Kidney (tissue), 14 donors: Measurements from ENCODE around the gene NFYA. TPM values are rescaled to one million over a fixed set of nuclear protein-coding genes. Genes with fewer than 3 reads are reported as not detected.

Source experiments
- DNase-seq, 5 donors: peaks; one replicate each; pipeline ENCODE4 v3.0.0-alpha.2; 2013 to 2020
- FAIRE-seq: peaks from 2 replicates; lab custom pipeline; 2012; peaks lifted over from hg19 to GRCh38; lab: Jason Lieb, UNC
- H3K27ac ChIP-seq, 2 donors: one replicate each; pipeline ENCODE4 v1.7.0; 2013; ENCODE audit warnings: low read depth in 2 of 2, low read length in 2 of 2, inconsistent platforms in 1 of 2
- H3K27me3 ChIP-seq: one replicate; pipeline ENCODE4 v1.7.1; 2013; ENCODE audit warnings: low read length, inconsistent platforms; ENCODE audit not compliant: control insufficient read depth, insufficient read depth
- H3K36me3 ChIP-seq, 3 donors: one replicate each; pipeline versions ENCODE4 v1.7.0 to v1.7.1; 2013; ENCODE audit warnings: low read length in 3 of 3, control low read depth in 1 of 3, inconsistent platforms in 1 of 3; ENCODE audit not compliant: insufficient read depth in 3 of 3, control insufficient read depth in 2 of 3
- H3K4me1 ChIP-seq, 3 donors: one replicate each; pipeline versions ENCODE4 v1.7.0 to v1.7.1; 2013; ENCODE audit warnings: low read length in 3 of 3, inconsistent platforms in 1 of 3, low read depth in 1 of 3; ENCODE audit not compliant: control insufficient read depth in 2 of 3, insufficient read depth in 2 of 3
- H3K4me3 ChIP-seq, 3 donors: one replicate each; pipeline versions ENCODE4 v1.7.0 to v1.8.1; 2013; ENCODE audit warnings: low read length in 3 of 3, control low read depth in 1 of 3, inconsistent platforms in 1 of 3
- H3K9ac ChIP-seq, 3 donors: one replicate each; pipeline versions ENCODE4 v1.7.0 to v1.7.1; 2013; ENCODE audit warnings: low read length in 3 of 3, control low read depth in 1 of 3, inconsistent platforms in 1 of 3
- H3K9me3 ChIP-seq, 3 donors: one replicate each; pipeline versions ENCODE4 v1.7.0 to v1.7.1; 2013; ENCODE audit warnings: low read length in 3 of 3, control low read depth in 1 of 3, inconsistent platforms in 1 of 3; ENCODE audit not compliant: control insufficient read depth in 2 of 3, insufficient read depth in 1 of 3
- intact Hi-C: fragments of 100-400 bp; cut with DNase I; formaldehyde crosslinking; loops from one replicate; pipeline ENCODE4 v1.11.1; 2022
- polyA plus RNA-seq: library from polyadenylated mRNA; stranded (reverse); fragments of 350-450 nt; fragmentation: Illumina TruSeq; extraction: RNeasy Lipid Tissue Mini Kit (QIAGEN cat#74804); gene quantifications from one replicate; pipeline ENCODE4 v1.2.3, GENCODE V29; 2014; ENCODE audit warnings: low read depth, low replicate concordance; ENCODE audit not compliant: insufficient read depth
- total RNA-seq: library from RNA; stranded (reverse); fragmentation: NEBNext Ultra II Directional; extraction: Animal tissue kit (Norgen Biotek cat#: 25700); gene quantifications from one replicate; pipeline ENCODE4 v1.2.1, GENCODE V29; 2021
- TF ChIP-seq, protein P1 (sequence below): IDR thresholded peaks from 3 replicates; pipeline ENCODE4 v1.5.1; 2012; ENCODE audit warnings: mild to moderate bottlenecking, moderate library complexity, borderline replicate concordance; ENCODE audit not compliant: insufficient read depth; ENCODE audit errors: extremely low read depth
- donor health status: control.
- donor health status: control.
- donor health status: control.
- donor health status: control.
- donor health status: control.
- donor health status: DM: yes; HTN: yes; CAD: no.
- donor health status: Normal renal cell carcinoma (clear cell type).

Gene NFYA
- total and polyA plus RNA-seq, 2 donors from 2014 or later: 6.4 to 22.5 TPM

DNA sequence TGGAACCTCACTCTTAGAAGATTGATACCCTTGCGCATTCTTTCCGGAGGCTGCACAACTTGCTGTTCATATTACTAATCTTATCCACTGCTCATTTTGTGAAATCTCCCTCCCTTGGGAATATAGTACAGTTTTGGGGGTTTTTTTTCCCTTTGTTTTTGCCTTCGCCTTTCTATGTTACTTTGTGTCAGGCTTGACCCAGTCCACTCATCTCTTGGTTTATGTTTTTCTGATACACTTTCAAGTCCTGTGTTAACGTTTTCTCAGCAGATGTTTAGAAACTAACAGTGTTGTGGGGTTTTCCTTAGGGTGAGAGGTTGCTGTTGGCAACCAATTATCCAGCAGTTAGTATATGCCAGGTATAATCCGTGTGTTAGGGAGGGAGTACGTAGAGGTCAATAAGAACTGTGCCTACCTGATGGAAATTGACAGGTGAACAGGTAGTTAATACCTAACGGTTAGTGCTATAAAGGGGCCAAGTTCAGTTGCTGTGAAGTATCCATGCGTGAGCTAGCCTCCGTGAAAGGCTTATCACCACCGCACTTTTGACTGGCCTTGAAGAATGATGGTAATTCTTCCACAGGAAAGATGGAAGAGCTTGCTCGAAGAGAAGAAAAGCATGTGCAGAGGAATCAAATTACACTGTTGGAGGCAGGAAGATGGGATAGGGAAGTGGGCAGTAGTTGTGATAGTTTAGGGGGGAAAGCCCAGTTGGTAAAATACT, 1.4 kb downstream of the NFYA start:
- peaks cover 8 to 13% (median 9%) of the 10 kb centered on the region in 3 donors for H3K4me1 ChIP-seq
- peaks cover 0 to 5% (median 2%) of the 10 kb centered on the region in 3 donors for H3K36me3 ChIP-seq
- intact Hi-C loops: no loop called here
- H3K9me3 ChIP-seq: no peaks in the 10 kb centered on the region
- FAIRE-seq: no peak
- TF ChIP-seq, protein P1, sequence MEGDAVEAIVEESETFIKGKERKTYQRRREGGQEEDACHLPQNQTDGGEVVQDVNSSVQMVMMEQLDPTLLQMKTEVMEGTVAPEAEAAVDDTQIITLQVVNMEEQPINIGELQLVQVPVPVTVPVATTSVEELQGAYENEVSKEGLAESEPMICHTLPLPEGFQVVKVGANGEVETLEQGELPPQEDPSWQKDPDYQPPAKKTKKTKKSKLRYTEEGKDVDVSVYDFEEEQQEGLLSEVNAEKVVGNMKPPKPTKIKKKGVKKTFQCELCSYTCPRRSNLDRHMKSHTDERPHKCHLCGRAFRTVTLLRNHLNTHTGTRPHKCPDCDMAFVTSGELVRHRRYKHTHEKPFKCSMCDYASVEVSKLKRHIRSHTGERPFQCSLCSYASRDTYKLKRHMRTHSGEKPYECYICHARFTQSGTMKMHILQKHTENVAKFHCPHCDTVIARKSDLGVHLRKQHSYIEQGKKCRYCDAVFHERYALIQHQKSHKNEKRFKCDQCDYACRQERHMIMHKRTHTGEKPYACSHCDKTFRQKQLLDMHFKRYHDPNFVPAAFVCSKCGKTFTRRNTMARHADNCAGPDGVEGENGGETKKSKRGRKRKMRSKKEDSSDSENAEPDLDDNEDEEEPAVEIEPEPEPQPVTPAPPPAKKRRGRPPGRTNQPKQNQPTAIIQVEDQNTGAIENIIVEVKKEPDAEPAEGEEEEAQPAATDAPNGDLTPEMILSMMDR: no peak
- peak overlapping the region; percentile 85 to 96 (median 87) for H3K9ac ChIP-seq
- peak overlapping the region; percentile 99 to 100 for H3K27ac ChIP-seq
- H3K27me3 ChIP-seq: no peaks in the 10 kb centered on the region
- peak overlapping the region; percentile 73 to 94 (median 92) for H3K4me3 ChIP-seq
- peak in 4 of 5 donors; percentile 24 to 64 (median 58) for DNase-seq

DNA sequence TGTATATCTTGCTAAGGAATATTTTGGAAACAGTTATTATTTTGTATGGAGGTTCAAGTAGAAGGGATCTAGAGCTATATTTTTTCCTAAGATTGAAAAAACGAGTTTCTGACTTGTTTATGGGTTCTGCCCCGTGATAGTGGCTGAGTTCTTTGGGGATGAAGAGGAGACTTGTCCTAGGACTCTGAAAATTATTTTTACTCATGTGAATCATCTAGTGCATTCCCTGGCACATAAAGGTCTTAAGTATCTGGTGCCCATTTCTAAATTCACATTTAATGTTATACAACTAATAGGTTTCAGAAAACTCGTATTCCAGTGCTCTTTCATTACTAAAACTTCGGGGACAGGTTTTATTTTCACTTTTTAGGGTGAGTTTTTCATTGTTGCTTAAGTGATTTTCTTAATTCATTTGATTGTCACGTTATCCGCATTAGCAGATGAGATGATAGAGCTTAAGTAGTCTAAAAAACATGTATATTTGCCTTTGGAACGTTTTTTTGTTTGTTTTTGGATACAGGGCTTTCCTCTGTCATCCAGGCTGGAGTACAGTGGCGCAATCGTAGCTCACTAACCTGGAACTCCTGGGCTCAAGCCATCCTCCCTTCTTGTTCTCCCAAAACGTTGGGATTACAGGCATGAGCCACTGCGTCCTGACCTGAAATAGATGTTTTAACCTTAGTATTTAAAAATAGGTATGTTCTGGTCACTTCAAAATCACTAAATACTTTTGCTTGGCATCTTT, 2.1 kb downstream of the NFYA start:
- Histone ChIP-seq H3K36me3 (peaks cover under 1 to 11% (median 2%) of the 10 kb centered on the region in 3 donors), H3K4me1 (peaks cover 8 to 13% (median 9%) of the 10 kb centered on the region in 3 donors), H3K27ac (peak overlapping the region in 1 of 2 donors; percentile 100), H3K4me3 (peak overlapping the region; percentile 73 to 94 (median 92)), H3K27me3 (no peaks in the 10 kb centered on the region), H3K9ac (peak overlapping the region in 1 of 3 donors; percentile 96), H3K9me3 (no peaks in the 10 kb centered on the region)
- FAIRE-seq (no peak), DNase-seq (no peak)
- TF ChIP-seq, protein P1: no peak
- intact Hi-C loops: no loop called here

DNA sequence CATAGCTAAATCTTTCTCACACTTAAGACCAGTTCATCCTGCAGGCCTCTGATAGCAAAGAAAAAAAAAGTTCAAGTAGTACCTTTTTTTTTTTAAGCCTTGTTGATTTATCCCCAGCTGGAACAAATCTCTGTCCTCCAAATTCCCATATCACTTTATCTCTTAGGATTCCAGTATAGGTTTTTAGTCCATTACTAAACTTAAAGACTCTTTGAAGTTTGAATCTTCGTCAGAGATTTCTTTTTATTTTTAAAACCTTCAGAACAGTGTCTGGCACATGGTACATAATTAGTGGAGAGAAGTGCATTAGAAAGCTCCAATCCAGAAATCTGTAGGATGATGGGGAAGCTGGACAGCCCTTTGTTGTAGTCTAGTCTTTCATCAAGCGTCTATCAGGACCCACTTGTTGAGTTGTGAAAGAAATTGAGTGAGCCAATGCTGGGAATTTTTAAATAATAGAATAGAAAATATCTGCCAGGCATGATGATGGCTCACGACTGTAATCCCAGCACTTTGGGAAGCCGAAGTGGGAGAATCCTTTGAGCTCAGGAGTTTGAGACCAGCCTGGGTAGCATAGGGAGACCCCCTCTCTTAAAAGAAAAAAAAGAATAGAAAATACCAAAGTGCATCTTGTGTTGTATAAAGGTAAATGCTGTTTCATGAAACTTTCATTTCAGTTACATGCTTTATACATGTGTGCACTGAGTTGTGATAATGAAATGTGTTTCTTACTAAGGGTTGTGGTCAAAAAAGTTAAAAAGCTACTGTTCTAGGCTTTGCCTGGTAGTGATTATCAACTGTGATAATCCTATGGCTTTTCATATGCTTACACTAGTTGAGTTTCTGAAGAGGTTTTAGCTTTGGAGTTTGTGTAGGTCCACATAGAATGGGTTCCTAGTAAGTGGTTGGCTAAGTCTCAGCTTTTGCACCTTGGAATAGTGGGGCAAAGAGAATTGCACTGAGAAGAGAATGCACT, 3.2 kb downstream of the NFYA start:
- Histone ChIP-seq H3K9me3 (no peaks in the 10 kb centered on the region), H3K9ac (no peak overlapping the region), H3K27me3 (no peaks in the 10 kb centered on the region), H3K27ac (no peak overlapping the region), H3K4me3 (no peak overlapping the region), H3K4me1 (peaks cover 2 to 10% (median 8%) of the 10 kb centered on the region in 3 donors), H3K36me3 (peaks cover 3 to 21% (median 7%) of the 10 kb centered on the region in 3 donors)
- FAIRE-seq (no peak), DNase-seq (peak in 1 of 5 donors; percentile 32)
- TF ChIP-seq, protein P1: no peak
- intact Hi-C loops: no loop called here
